Activated CD4-positive, alpha-beta T cell treated with anti-CD3 and anti-CD28 coated beads, Interleukin-10, Interleukin-2, amounts not matched to agents 100 ng/mL and 50 ng/mL, durations not matched to agents 16 hours and 8 hours (primary cell): ENCODE data around the gene HCN3.

Experiments used
- DNase-seq: peaks from one replicate; pipeline ENCODE4 v3.0.0-alpha.2; 2020

Gene HCN3

GRCh38 chr1:155254714-155255242 lies 22.5 kb upstream of the HCN3 start:
- DNase-seq = no peak

GRCh38 chr1:155255243-155256007 lies 21.8 kb upstream of the HCN3 start, which contains the start of gene ENTREP3:
Gene ENTREP3, minus strand, starts transcription at chr1:155255483. Its CDS starts 606 bp downstream, at chr1:155254877.
- DNase-seq = peak; percentile 88

GRCh38 chr1:155256058-155256852 lies 21.0 kb upstream of the HCN3 start:
- no peak for DNase-seq

GRCh38 chr1:155260276-155260675 lies 17.0 kb upstream of the HCN3 start:
- DNase-seq = no peak

GRCh38 chr1:155261493-155261851 lies 15.8 kb upstream of the HCN3 start:
- peak; percentile 56 for DNase-seq

GRCh38 chr1:155261852-155262673 lies 15.2 kb upstream of the HCN3 start, which contains the start of gene SCAMP3:
Gene SCAMP3, minus strand, starts transcription at chr1:155262360. Its CDS starts 209 bp downstream, at chr1:155262151.
- DNase-seq = peak; percentile 96

- DNase-seq = no peak
These were observed 14.2 kb upstream of the HCN3 start for GRCh38 chr1:155263067-155263466.

GRCh38 chr1:155266553-155266952 lies 10.7 kb upstream of the HCN3 start:
- DNase-seq = no peak

GRCh38 chr1:155267373-155267772 lies 9.9 kb upstream of the HCN3 start:
- no peak for DNase-seq

- no peak for DNase-seq
These were observed 8.6 kb upstream of the HCN3 start for GRCh38 chr1:155268630-155269029.

- DNase-seq = no peak
These were observed 7.9 kb upstream of the HCN3 start for GRCh38 chr1:155269381-155269780.

GRCh38 chr1:155272466-155273342 lies 4.6 kb upstream of the HCN3 start:
- no peak for DNase-seq

- peak; percentile 98 for DNase-seq
These were observed 3.7 kb upstream of the HCN3 start, which contains the start of gene CLK2 for GRCh38 chr1:155273343-155274245. Gene CLK2, minus strand, starts transcription at chr1:155273504. Its CDS starts 2,527 bp downstream, at chr1:155270977.

- peak; percentile 58 for DNase-seq
These were observed 832 bp downstream of the HCN3 start for GRCh38 chr1:155277902-155278688.

- DNase-seq = no peak
These were observed 1.5 kb downstream of the HCN3 start for GRCh38 chr1:155278689-155279160.

- no peak for DNase-seq
These were observed 2.0 kb downstream of the HCN3 start for GRCh38 chr1:155279268-155279667.

GRCh38 chr1:155282488-155283091 lies 5.3 kb downstream of the HCN3 start:
- DNase-seq = no peak

- DNase-seq = no peak
These were observed 7.2 kb downstream of the HCN3 start for GRCh38 chr1:155284476-155284875.

GRCh38 chr1:155285063-155285462 lies 7.8 kb downstream of the HCN3 start:
- no peak for DNase-seq
